ENCODE results near the gene TBC1D3B.
A peak's percentile ranks its signal among the peaks of the same experiment; 100 is the strongest.

Gene TBC1D3B

GRCh38 chr17:36152639-36153120, 23.8 kb downstream of the TBC1D3B start:
- TF ChIP-seq, protein P1, sequence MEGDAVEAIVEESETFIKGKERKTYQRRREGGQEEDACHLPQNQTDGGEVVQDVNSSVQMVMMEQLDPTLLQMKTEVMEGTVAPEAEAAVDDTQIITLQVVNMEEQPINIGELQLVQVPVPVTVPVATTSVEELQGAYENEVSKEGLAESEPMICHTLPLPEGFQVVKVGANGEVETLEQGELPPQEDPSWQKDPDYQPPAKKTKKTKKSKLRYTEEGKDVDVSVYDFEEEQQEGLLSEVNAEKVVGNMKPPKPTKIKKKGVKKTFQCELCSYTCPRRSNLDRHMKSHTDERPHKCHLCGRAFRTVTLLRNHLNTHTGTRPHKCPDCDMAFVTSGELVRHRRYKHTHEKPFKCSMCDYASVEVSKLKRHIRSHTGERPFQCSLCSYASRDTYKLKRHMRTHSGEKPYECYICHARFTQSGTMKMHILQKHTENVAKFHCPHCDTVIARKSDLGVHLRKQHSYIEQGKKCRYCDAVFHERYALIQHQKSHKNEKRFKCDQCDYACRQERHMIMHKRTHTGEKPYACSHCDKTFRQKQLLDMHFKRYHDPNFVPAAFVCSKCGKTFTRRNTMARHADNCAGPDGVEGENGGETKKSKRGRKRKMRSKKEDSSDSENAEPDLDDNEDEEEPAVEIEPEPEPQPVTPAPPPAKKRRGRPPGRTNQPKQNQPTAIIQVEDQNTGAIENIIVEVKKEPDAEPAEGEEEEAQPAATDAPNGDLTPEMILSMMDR (conservative IDR thresholded peaks at IDR 0.05), result 0 out of 2 replicates have a peak, but pooled peaks have one; percentile 11
- no peak overlapping the region for H3K27ac ChIP-seq

GRCh38 chr17:36151891-36152638, 24.4 kb downstream of the TBC1D3B start:
- TF ChIP-seq, protein P1 (conservative IDR thresholded peaks at IDR 0.05), result no peak
- H3K27ac ChIP-seq, result no peak overlapping the region

DNA sequence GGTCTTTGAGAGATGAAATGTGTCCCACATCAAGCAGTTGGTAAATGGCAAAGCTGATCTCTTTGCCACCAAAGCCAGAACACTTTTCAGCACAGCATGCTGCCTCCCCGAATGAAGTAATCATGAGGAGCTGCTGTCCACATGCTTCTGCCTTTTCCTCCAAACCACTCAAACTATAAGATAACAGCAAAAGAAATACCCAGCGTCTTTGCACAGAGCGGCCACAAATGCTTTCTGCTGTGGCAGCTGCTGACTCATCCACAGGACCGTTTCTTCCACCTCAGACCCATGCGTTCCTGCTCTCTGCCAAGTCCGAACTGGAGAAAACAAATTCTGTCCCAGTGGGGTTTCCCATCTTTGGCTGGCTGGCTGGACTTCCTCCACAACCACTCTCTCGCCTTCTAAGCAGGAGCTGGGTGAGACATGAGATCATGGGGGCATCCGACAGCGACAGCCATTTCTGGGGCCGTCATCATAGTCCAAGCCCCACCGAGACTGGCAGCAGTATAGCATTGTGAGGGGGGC, 27.1 kb downstream of the TBC1D3B start:
- TF ChIP-seq, protein P1 (conservative IDR thresholded peaks at IDR 0.05), result peak; percentile 84; the same call in 1 of the 2 replicates
- no peak overlapping the region for H3K27ac ChIP-seq

GRCh38 chr17:36148559-36149295, 27.7 kb downstream of the TBC1D3B start:
- TF ChIP-seq, protein P1 (conservative IDR thresholded peaks at IDR 0.05), result peak; percentile 100
- H3K27ac ChIP-seq, result no peak overlapping the region

GRCh38 chr17:36147601-36148000, 28.8 kb downstream of the TBC1D3B start:
- TF ChIP-seq, protein P1 (conservative IDR thresholded peaks at IDR 0.05), result no peak
- H3K27ac ChIP-seq, result no peak overlapping the region

DNA sequence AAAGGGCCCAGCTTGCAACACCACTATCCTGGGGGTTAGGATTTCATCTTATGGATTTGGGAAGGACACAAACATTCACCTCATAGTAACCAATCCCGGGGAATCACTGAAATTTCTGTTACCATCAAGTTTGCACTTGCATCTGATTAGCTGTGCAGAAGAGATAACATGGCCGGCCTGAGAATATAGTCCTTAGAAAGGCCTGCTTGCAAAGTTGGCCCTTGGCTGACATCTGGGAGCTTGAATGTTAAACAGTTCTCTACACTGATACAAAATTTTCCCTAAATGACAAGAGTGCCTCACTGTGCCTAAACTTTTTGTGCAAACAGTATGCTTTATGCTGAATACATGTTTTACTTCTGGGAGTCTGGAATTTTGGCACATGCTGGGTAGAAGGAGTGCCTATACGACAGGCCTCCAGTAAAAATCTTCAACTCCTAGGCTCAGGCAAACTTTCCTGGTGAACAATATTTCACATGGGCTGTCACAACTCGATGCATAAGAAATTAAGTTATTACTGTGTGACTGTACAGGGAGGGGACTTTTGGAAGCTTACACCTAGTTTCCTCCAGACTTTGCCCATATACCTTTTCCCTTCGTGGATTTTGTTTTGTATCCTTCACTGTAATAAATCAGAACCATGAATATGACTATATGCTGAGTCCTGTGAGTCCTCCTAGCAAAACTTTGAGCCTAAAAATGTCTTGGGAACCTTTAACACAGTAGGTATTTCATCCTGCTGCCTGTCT, 31.3 kb downstream of the TBC1D3B start:
- TF ChIP-seq, protein P1 (conservative IDR thresholded peaks at IDR 0.05), result no peak
- no peak overlapping the region for H3K27ac ChIP-seq
